KMS-11 (cell line): ENCODE results near the gene PITHD1.

Source experiments
- H2AFZ ChIP-seq: fragments of 200-600 bp; sonication (generic); 2 replicates; pipeline ENCODE4 v1.6.1; 2016; ENCODE audit warnings: antibody characterized with exemption, mixed run types, low read depth
- H3K27ac ChIP-seq: fragments of 200-600 bp; sonication (generic); 2 replicates; pipeline ENCODE4 v1.6.1; 2016; ENCODE audit warnings: mild to moderate bottlenecking, mixed run types
- H3K27me3 ChIP-seq: fragments of 200-600 bp; sonication (generic); 2 replicates; pipeline ENCODE4 v1.6.1; 2017; ENCODE audit warnings: mild to moderate bottlenecking, low read depth, mixed run types, moderate library complexity; ENCODE audit not compliant: insufficient read depth
- H3K36me3 ChIP-seq: fragments of 200-600 bp; sonication (generic); 2 replicates; pipeline ENCODE4 v1.6.1; 2017; ENCODE audit warnings: mild to moderate bottlenecking, mixed run types; ENCODE audit not compliant: insufficient read depth
- H3K4me1 ChIP-seq: fragments of 200-600 bp; sonication (generic); 2 replicates; pipeline ENCODE4 v1.6.1; 2016; ENCODE audit warnings: mild to moderate bottlenecking, low read depth, mixed run types; ENCODE audit not compliant: poor library complexity, severe bottlenecking
- H3K4me2 ChIP-seq: fragments of 200-600 bp; sonication (generic); 2 replicates; pipeline ENCODE4 v1.7.0; 2016; ENCODE audit warnings: mild to moderate bottlenecking, mixed run types
- H3K4me3 ChIP-seq: fragments of 200-600 bp; sonication (generic); IDR thresholded peaks from 2 replicates; pipeline ENCODE4 v1.6.1; 2017; ENCODE audit warnings: low read depth, low read length, mixed read lengths; ENCODE audit not compliant: insufficient read depth
- H3K79me2 ChIP-seq: fragments of 200-600 bp; sonication (generic); 2 replicates; pipeline ENCODE4 v1.6.1; 2016; ENCODE audit warnings: low read depth, mixed run types; ENCODE audit not compliant: insufficient read depth
- H3K9ac ChIP-seq: fragments of 200-600 bp; sonication (generic); 2 replicates; pipeline ENCODE4 v1.6.1; 2016; ENCODE audit warnings: mild to moderate bottlenecking, mixed run types
- H4K20me1 ChIP-seq: fragments of 200-600 bp; sonication (generic); 2 replicates; pipeline ENCODE4 v1.6.1; 2016; ENCODE audit warnings: mild to moderate bottlenecking, mixed run types; ENCODE audit not compliant: insufficient read depth
- CTCF ChIP-seq: fragments of 200-600 bp; sonication (generic); conservative IDR thresholded peaks from 2 replicates; pipeline ENCODE4 v1.6.1; 2017; ENCODE audit warnings: low read depth, mild to moderate bottlenecking, antibody characterized with exemption, low read length, moderate library complexity, mixed read lengths

PITHD1 gene

GRCh38 chr1:23796466-23797271 lies 18.5 kb downstream of the PITHD1 start:
- H4K20me1 ChIP-seq = no peaks in the 10 kb centered on the region
- H3K4me2 ChIP-seq = no peak overlapping the region
- no peaks in the 10 kb centered on the region for H3K36me3 ChIP-seq
- no peak overlapping the region for H3K9ac ChIP-seq
- no peak for TF ChIP-seq CTCF
- H3K4me1 ChIP-seq = peaks cover 14% of the 10 kb centered on the region
- no peaks in the 10 kb centered on the region for H3K27me3 ChIP-seq
- no peak overlapping the region for H3K4me3 ChIP-seq
- H2AFZ ChIP-seq = no peak overlapping the region
- H3K27ac ChIP-seq = no peak overlapping the region
- H3K79me2 ChIP-seq = peaks cover 13% of the 10 kb centered on the region; the same call in 1 of the 2 replicates

GRCh38 chr1:23797478-23798448 lies 19.5 kb downstream of the PITHD1 start:
- H3K27me3 ChIP-seq = no peaks in the 10 kb centered on the region
- H3K4me2 ChIP-seq = no peak overlapping the region
- H3K27ac ChIP-seq = no peak overlapping the region
- no peak overlapping the region for H3K9ac ChIP-seq
- no peak for TF ChIP-seq CTCF
- no peaks in the 10 kb centered on the region for H3K36me3 ChIP-seq
- H3K4me1 ChIP-seq = peaks cover 11% of the 10 kb centered on the region
- H4K20me1 ChIP-seq = no peaks in the 10 kb centered on the region
- no peak overlapping the region for H3K4me3 ChIP-seq
- H3K79me2 ChIP-seq = peaks cover 5% of the 10 kb centered on the region; the same call in 1 of the 2 replicates
- H2AFZ ChIP-seq = no peak overlapping the region

- no peak overlapping the region for H3K4me2 ChIP-seq
- no peaks in the 10 kb centered on the region for H4K20me1 ChIP-seq
- H3K79me2 ChIP-seq = no peaks in the 10 kb centered on the region
- H2AFZ ChIP-seq = no peak overlapping the region
- H3K27ac ChIP-seq = no peak overlapping the region
- no peak overlapping the region for H3K4me3 ChIP-seq
- H3K9ac ChIP-seq = no peak overlapping the region
- H3K36me3 ChIP-seq = no peaks in the 10 kb centered on the region
- no peaks in the 10 kb centered on the region for H3K27me3 ChIP-seq
- no peak for TF ChIP-seq CTCF
- peaks cover 7% of the 10 kb centered on the region for H3K4me1 ChIP-seq
Observed at GRCh38 chr1:23798662-23799142, 20.5 kb downstream of the PITHD1 start.

GRCh38 chr1:23799255-23799569 lies 21.0 kb downstream of the PITHD1 start:
- Histone ChIP-seq H3K9ac (no peak overlapping the region), H3K4me3 (no peak overlapping the region), H3K4me2 (peak overlapping the region; percentile 84; the same call in 1 of the 2 replicates), H2AFZ (no peak overlapping the region), H3K79me2 (no peaks in the 10 kb centered on the region), H4K20me1 (no peaks in the 10 kb centered on the region), H3K36me3 (no peaks in the 10 kb centered on the region), H3K27ac (no peak overlapping the region), H3K4me1 (peaks cover 11% of the 10 kb centered on the region), H3K27me3 (no peaks in the 10 kb centered on the region)
- no peak for TF ChIP-seq CTCF
